K562 (cell line): ENCODE data around the gene PBX1. TPM values are rescaled to one million over a fixed set of nuclear protein-coding genes. Genes with fewer than 3 reads are reported as not detected.

Source experiments
- ATAC-seq: fragments of 200-7000 bp; cut with Tn5 transposase; 3 replicates; pipeline ENCODE4 v1.9.1; 2020; ENCODE audit warnings: moderate library complexity
- BruUV-seq: library from RNA; stranded (reverse); fragments of 400-500 nt; replicated peaks from 2 replicates; lab custom pipeline; 2021; lab: Mats Ljungman, UMichigan
- CTCF ChIA-PET: fragments of 300-600 bp; formaldehyde crosslinking; extraction: SDS; loops from one replicate; lab custom pipeline; 2021; ENCODE audit warnings: low intra/inter-chr PET ratio; lab: Yijun Ruan, JAX
- POLR2A ChIA-PET: fragments of 300-600, 350-650 bp; sonication (Branson Sonifier 250); formaldehyde crosslinking; extraction: SDS; loops from one replicate; lab custom pipeline; 2021; ENCODE audit warnings: antibody characterized with exemption, inconsistent platforms; lab: Yijun Ruan, JAX
- DNase-seq, 4 experiments: peaks; one replicate each; pipeline versions ENCODE4 v3.0.0 to v3.0.0-alpha.2; 2011 to 2018; ENCODE audit warnings: low spot score in 3 of 4, mixed read lengths in 3 of 4; ENCODE audit errors: extremely low read depth in 1 of 4
- FAIRE-seq: peaks from 2 replicates; lab custom pipeline; 2011; peaks lifted over from hg19 to GRCh38; lab: Jason Lieb, UNC
- H2AFZ ChIP-seq: 2 replicates; pipeline ENCODE4 v1.6.0; 2011; ENCODE audit warnings: low read depth, low read length, control low read depth, inconsistent platforms
- H3K27ac ChIP-seq: fragments of 200-600 bp; 3 replicates; pipeline ENCODE4 v1.8.0; 2011; ENCODE audit warnings: low read depth, mild to moderate bottlenecking, control low read depth, inconsistent platforms, low read length, moderate library complexity, mixed read lengths; ENCODE audit errors: extremely low read depth
- H3K27me3 ChIP-seq, 2 experiments: fragments of 300-600 bp in 1 of 2; 2 replicates in 1 of 2; 3 replicates in 1 of 2; pipeline versions ENCODE4 v1.6.0 to v1.8.0; 2011; ENCODE audit warnings: inconsistent platforms in 2 of 2, low read length in 2 of 2, mild to moderate bottlenecking in 1 of 2, mixed read lengths in 1 of 2, moderate library complexity in 1 of 2; ENCODE audit not compliant: control insufficient read depth in 2 of 2, insufficient read depth in 2 of 2
- H3K36me3 ChIP-seq: fragments of 300-600 bp; 3 replicates; pipeline ENCODE4 v1.8.0; 2011; ENCODE audit warnings: mild to moderate bottlenecking, low read length, inconsistent platforms; ENCODE audit not compliant: control insufficient read depth, insufficient read depth
- H3K4me1 ChIP-seq, 2 experiments: fragments of 200-600 bp in 1 of 2; replicated peaks in 1 of 2; 2 replicates in 1 of 2; 3 replicates in 1 of 2; pipeline versions ENCODE4 v1.5.1 to v1.8.0; 2011; ENCODE audit warnings: inconsistent platforms in 2 of 2, low read length in 2 of 2, mild to moderate bottlenecking in 1 of 2, mixed read lengths in 1 of 2, moderate library complexity in 1 of 2; ENCODE audit not compliant: control insufficient read depth in 2 of 2, insufficient read depth in 2 of 2
- H3K4me2 ChIP-seq: 2 replicates; pipeline ENCODE4 v1.6.1; 2011; ENCODE audit warnings: low read length, control low read depth, inconsistent platforms, mixed read lengths; ENCODE audit not compliant: insufficient read depth
- H3K4me3 ChIP-seq: fragments of 200-600 bp; sonication (generic), shearing (Covaris generic); 2 replicates; pipeline ENCODE4 v1.5.1; 2016; ENCODE audit warnings: control low read depth, inconsistent platforms
- H3K79me2 ChIP-seq: fragments of 200-600 bp; 3 replicates; pipeline ENCODE4 v1.8.0; 2011; ENCODE audit warnings: low read length, inconsistent platforms; ENCODE audit not compliant: control insufficient read depth, insufficient read depth
- H3K9ac ChIP-seq, 2 experiments: 2 replicates each; pipeline versions ENCODE4 v1.6.0 to v1.6.1; 2011; ENCODE audit warnings: low read depth in 2 of 2, low read length in 2 of 2, control low read depth in 1 of 2, inconsistent platforms in 1 of 2, mild to moderate bottlenecking in 1 of 2, mixed read lengths in 1 of 2; ENCODE audit not compliant: insufficient read depth in 1 of 2
- H3K9me1 ChIP-seq: one replicate; pipeline ENCODE4 v1.6.0; 2011; ENCODE audit warnings: inconsistent platforms, mild to moderate bottlenecking, low read length, moderate library complexity; ENCODE audit not compliant: control insufficient read depth, insufficient read depth
- H3K9me3 ChIP-seq: replicated peaks from 2 replicates; pipeline ENCODE4 v1.5.1; 2011; ENCODE audit warnings: low read depth, low read length, inconsistent platforms; ENCODE audit not compliant: control insufficient read depth, insufficient read depth
- H4K20me1 ChIP-seq: replicated peaks from 2 replicates; pipeline ENCODE4 v1.6.1; 2011; ENCODE audit warnings: low read length, inconsistent platforms, mixed read lengths; ENCODE audit not compliant: control insufficient read depth, insufficient read depth
- BCOR ChIP-seq: fragments of 450-650 bp; IDR thresholded peaks from 2 replicates; pipeline ENCODE4 v1.6.1; 2016
- DPF2 ChIP-seq: fragments of 450-650 bp; IDR thresholded peaks from 2 replicates; pipeline ENCODE4 v1.6.1; 2016
- ETS2 ChIP-seq: IDR thresholded peaks from 2 replicates; pipeline ENCODE4 v1.6.1; 2016; ENCODE audit warnings: borderline replicate concordance, missing genetic modification characterization, mild to moderate bottlenecking, moderate library complexity, missing compliant biosample characterization; ENCODE audit not compliant: poor library complexity, severe bottlenecking
- FOXK1 ChIP-seq: sonication (generic); formaldehyde crosslinking; IDR thresholded peaks from 2 replicates; pipeline ENCODE4 v1.8.0; 2022; ENCODE audit warnings: missing genetic modification reagents, mild to moderate bottlenecking, borderline replicate concordance
- GABPB2 ChIP-seq: fragments of 250-450 bp; sonication (Bioruptor Pico); conservative IDR thresholded peaks from 2 replicates; pipeline ENCODE4 v1.5.1; 2021; ENCODE audit warnings: mild to moderate bottlenecking
- HMG20A ChIP-seq: fragments of 450-650 bp; formaldehyde crosslinking; conservative IDR thresholded peaks from 2 replicates; pipeline ENCODE4 v1.4.0; 2020; ENCODE audit warnings: mild to moderate bottlenecking, mixed read lengths
- HNRNPL ChIP-seq: fragments of 200-400 bp; formaldehyde crosslinking; IDR thresholded peaks from 2 replicates; pipeline ENCODE4 v1.6.1; 2017; ENCODE audit warnings: low read depth, mild to moderate bottlenecking, low read length
- TARDBP ChIP-seq: fragments of 450-650 bp; IDR thresholded peaks from 2 replicates; pipeline ENCODE4 v1.6.1; 2016
- TOE1 ChIP-seq, 2 experiments: fragments of 450-650 bp in 1 of 2; sonication (generic) in 1 of 2; formaldehyde crosslinking in 1 of 2; IDR thresholded peaks; 2 replicates each; pipeline versions ENCODE4 v1.7.1 to v1.8.0; 2016 to 2022; ENCODE audit warnings: borderline replicate concordance in 2 of 2, mild to moderate bottlenecking in 2 of 2, antibody characterized with exemption in 1 of 2, inconsistent platforms in 1 of 2, low read depth in 1 of 2, missing genetic modification reagents in 1 of 2, moderate library complexity in 1 of 2
- ZBED1 ChIP-seq: IDR thresholded peaks from 2 replicates; pipeline ENCODE4 v1.6.1; 2014
- ZNF165 ChIP-seq: fragments of 250-450 bp; sonication (Bioruptor Pico); IDR thresholded peaks from 2 replicates; pipeline ENCODE4 v1.4.0; 2020; ENCODE audit warnings: borderline replicate concordance
- ZNF707 ChIP-seq: fragments of 250-450 bp; sonication (Bioruptor Pico); conservative IDR thresholded peaks from 2 replicates; pipeline ENCODE4 v1.8.0; 2022; ENCODE audit warnings: inconsistent platforms, mild to moderate bottlenecking, moderate library complexity
- in situ Hi-C: fragments of 300-500 bp; cut with MboI; formaldehyde crosslinking; loops from 4 replicates; pipeline ENCODE4 v1.15.0; 2018; ENCODE audit warnings: inconsistent platforms, mixed read lengths
- intact Hi-C: fragments of 100-400 bp; cut with micrococcal nuclease; formaldehyde crosslinking; loops from 2 replicates; pipeline ENCODE4 v1.14.2; 2022
- polyA plus RNA-seq, 8 experiments: library from polyadenylated mRNA; depleted of rRNA in 4 of 8; stranded (reverse) in 5 of 8; unstranded in 3 of 8; fragments of >200 nt; fragmentation: Nextera tagmentation in 2 of 8; fragmentation: Illumina TruSeq in 1 of 8; extraction: Ambion mirVana in 2 of 8; extraction: Trizol in 1 of 8; gene quantifications; 2 replicates each; pipeline versions ENCODE4 v1.2.1 to v1.2.3, GENCODE V29; 2011 to 2014; ENCODE audit warnings: inconsistent platforms in 1 of 8, missing spikeins in 1 of 8
- total RNA-seq, 7 experiments: library from RNA; depleted of rRNA in 6 of 7; stranded (reverse); fragments of >200 nt in 6 of 7; fragmentation: Illumina TruSeq in 2 of 7; extraction: Trizol in 2 of 7; gene quantifications; 2 replicates each; pipeline versions ENCODE4 v1.2.1 to v1.2.3, GENCODE V29; 2011 to 2021; ENCODE audit warnings: low replicate concordance in 1 of 7

PBX1 gene
- total and polyA plus RNA-seq, 9 of the 15 experiments (the other 6 are each of a cell fraction or from before 2014, with no cell fraction given), result 0.03 to 0.62 (median 0.17) TPM

DNA sequence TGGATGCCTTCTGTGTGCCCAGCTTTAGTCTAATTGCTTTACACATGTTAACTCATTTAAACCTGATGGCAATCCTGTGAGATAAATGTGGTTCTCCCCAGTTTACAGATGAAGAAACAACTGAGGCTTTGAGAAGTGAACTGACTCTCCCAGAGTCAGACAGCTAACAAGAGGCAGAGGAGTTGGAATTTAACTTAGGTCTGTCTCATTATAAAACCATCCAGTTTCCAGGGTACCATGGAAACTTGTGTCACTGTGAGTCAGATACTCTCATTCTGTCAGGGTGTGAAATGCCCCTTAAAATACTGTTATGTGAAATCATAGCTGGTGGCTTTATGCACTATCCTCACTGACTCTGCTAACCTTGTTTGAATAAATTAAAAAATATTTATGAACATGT, 206.6 kb downstream of the PBX1 start:
- FAIRE-seq, result no peak
- TF ChIP-seq BCOR (no peak), HMG20A (CRISPR knock-in tag) (no peak), HNRNPL (no peak), TOE1 (IDR thresholded peaks at IDR 0.05; ENCODE audit: borderline replicate concordance) (no peak), TOE1 (CRISPR knock-in tag; IDR thresholded peaks at IDR 0.05; ENCODE audit: borderline replicate concordance, low read depth) (no peak), ZNF707 (no peak), ETS2 (no peak), GABPB2 (CRISPR knock-in tag) (no peak), ZNF165 (CRISPR knock-in tag) (no peak), DPF2 (no peak), TARDBP (no peak), FOXK1 (CRISPR knock-in tag) (no peak), ZBED1 (no peak)
- ATAC-seq, result no peak
- POLR2A ChIA-PET, result no interaction called here
- H3K9me1 ChIP-seq, result no peaks in the 10 kb centered on the region
- H3K36me3 ChIP-seq, result no peaks in the 10 kb centered on the region
- peaks cover 0 to 4% of the 10 kb centered on the region in 2 experiments; a peak in 2 of 5 replicates for H3K4me1 ChIP-seq
- DNase-seq, result no peak
- CTCF ChIA-PET, result no interaction called here
- no peak overlapping the region for H2AFZ ChIP-seq
- no peaks in the 10 kb centered on the region for H3K79me2 ChIP-seq
- no TSS peak for BruUV-seq
- no peak overlapping the region for H3K4me2 ChIP-seq
- no peaks in the 10 kb centered on the region for H3K9me3 ChIP-seq
- H3K9ac ChIP-seq, result no peak overlapping the region
- in situ Hi-C loops (no loop called here), intact Hi-C loops (no loop called here)
- no peak overlapping the region for H3K27ac ChIP-seq
- H3K4me3 ChIP-seq, result no peak overlapping the region
- H4K20me1 ChIP-seq, result no peaks in the 10 kb centered on the region
- H3K27me3 ChIP-seq, result no peaks in the 10 kb centered on the region
